Lower leg skin (tissue), 3 donors: ENCODE results near the gene WWC1.

Experiments
- POLR2A ChIP-seq, 2 donors: fragments of 450-650 bp; IDR thresholded peaks; one replicate each; pipeline ENCODE4 v1.6.1; 2016 to 2017; ENCODE audit warnings: antibody characterized with exemption in 2 of 2, mild to moderate bottlenecking in 1 of 2, moderate library complexity in 1 of 2
- TF ChIP-seq, protein P1 (sequence below), 3 donors: fragments of 450-650 bp; IDR thresholded peaks; one replicate each; pipeline ENCODE4 v1.5.1; 2016; ENCODE audit warnings: antibody characterized with exemption in 3 of 3, mild to moderate bottlenecking in 3 of 3, moderate library complexity in 2 of 3

DNA sequence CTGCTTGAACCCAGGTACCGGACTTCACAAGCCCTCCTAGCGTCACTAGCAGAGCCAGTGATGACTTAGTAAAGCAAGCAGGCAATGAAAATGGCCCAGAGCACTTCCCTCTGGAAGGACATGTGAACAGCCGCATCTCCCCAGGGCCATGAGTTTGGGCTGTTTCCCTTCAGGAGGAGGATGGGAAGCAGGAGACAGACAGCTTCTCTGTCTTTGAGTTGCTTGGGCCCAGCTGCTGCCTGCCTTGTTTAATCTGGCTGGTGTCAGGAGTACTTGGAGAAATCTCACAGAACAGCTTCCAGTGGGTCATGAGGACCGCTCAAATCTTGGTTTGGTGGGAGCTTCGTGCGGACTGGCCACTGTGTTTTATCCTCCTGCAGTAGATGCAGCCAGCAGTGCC is 25.4 kb upstream of the WWC1 start:
- no peak for TF ChIP-seq POLR2A (IDR thresholded peaks at IDR 0.05)
- TF ChIP-seq, protein P1, sequence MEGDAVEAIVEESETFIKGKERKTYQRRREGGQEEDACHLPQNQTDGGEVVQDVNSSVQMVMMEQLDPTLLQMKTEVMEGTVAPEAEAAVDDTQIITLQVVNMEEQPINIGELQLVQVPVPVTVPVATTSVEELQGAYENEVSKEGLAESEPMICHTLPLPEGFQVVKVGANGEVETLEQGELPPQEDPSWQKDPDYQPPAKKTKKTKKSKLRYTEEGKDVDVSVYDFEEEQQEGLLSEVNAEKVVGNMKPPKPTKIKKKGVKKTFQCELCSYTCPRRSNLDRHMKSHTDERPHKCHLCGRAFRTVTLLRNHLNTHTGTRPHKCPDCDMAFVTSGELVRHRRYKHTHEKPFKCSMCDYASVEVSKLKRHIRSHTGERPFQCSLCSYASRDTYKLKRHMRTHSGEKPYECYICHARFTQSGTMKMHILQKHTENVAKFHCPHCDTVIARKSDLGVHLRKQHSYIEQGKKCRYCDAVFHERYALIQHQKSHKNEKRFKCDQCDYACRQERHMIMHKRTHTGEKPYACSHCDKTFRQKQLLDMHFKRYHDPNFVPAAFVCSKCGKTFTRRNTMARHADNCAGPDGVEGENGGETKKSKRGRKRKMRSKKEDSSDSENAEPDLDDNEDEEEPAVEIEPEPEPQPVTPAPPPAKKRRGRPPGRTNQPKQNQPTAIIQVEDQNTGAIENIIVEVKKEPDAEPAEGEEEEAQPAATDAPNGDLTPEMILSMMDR (IDR thresholded peaks at IDR 0.05) = no peak
